Fibroblast of villous mesenchyme (primary cell): ENCODE results near the gene CCL13. TPM values are rescaled to one million over a fixed set of nuclear protein-coding genes. Genes with fewer than 3 reads are reported as not detected.

ENCODE experiments used
- DNase-seq: peaks from one replicate; pipeline ENCODE4 v3.0.0-alpha.2; 2010; ENCODE audit warnings: low read depth
- H3K4me3 ChIP-seq: 2 replicates; pipeline ENCODE4 v1.5.1; 2011; ENCODE audit warnings: low read depth, mild to moderate bottlenecking, low read length
- total RNA-seq: library from RNA; depleted of rRNA; stranded (reverse); fragments of >200 nt; gene quantifications from 2 replicates; pipeline ENCODE4 v1.2.3, GENCODE V29; 2012
- TF ChIP-seq, protein P1 (sequence below): IDR thresholded peaks from 2 replicates; pipeline ENCODE4 v1.5.1; 2012; ENCODE audit warnings: low read depth, mild to moderate bottlenecking, low read length; ENCODE audit not compliant: insufficient read depth

CCL13 gene
- total RNA-seq, 1 donor: not detected

DNA sequence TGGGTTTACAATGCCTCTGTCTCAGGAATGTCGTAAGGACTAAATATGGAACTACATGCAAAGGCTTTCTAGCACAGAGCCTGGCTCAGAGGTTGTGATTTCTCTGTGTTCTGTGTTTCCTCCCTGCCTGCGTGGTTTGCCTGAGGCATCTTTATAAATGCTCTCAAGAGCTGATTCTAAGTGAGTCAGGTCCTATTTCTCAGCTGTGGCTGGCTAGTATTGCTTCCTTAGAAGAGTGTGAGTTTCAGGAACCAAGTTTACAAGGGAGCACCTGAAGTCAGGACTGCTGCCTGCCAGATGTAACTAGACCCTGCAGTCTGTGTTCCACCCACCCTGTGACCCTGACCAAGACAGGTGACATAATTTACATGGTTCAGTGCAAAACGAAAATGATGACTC is 14.7 kb downstream of the CCL13 start:
- peak; percentile 3 for DNase-seq
- no peak overlapping the region for H3K4me3 ChIP-seq
- TF ChIP-seq, protein P1, sequence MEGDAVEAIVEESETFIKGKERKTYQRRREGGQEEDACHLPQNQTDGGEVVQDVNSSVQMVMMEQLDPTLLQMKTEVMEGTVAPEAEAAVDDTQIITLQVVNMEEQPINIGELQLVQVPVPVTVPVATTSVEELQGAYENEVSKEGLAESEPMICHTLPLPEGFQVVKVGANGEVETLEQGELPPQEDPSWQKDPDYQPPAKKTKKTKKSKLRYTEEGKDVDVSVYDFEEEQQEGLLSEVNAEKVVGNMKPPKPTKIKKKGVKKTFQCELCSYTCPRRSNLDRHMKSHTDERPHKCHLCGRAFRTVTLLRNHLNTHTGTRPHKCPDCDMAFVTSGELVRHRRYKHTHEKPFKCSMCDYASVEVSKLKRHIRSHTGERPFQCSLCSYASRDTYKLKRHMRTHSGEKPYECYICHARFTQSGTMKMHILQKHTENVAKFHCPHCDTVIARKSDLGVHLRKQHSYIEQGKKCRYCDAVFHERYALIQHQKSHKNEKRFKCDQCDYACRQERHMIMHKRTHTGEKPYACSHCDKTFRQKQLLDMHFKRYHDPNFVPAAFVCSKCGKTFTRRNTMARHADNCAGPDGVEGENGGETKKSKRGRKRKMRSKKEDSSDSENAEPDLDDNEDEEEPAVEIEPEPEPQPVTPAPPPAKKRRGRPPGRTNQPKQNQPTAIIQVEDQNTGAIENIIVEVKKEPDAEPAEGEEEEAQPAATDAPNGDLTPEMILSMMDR: no peak

DNA sequence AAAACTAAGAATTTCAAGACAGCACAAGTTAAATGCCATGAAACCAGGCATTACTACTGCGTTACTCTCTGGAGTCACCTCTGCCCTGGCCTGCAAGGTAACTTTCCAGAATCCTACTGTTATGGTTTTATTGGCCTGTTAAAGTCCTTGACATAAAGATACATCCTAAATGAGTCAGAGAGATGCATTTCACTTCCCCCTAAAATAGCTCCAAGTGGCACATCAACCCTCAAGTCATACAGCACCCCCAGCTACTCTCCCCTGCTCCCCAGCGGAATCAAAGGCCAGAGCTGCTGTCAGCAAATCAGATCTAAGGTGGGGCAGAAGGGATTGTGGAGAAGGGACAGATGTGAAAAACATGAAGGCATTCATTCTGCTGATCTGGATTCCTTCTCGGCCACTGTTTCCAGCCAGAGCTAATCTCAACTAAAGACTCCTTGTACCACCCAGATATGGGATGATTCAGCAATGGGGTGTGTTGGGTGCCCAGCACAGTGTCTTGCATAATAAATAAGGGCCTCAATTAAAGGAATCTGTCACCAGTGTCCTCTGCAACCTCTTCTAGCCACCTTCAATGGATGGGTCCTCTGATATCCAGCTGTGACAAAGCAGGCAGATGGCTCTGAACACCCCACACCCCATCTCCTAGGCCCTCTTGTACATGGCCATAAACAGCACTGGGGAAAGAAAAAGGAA is 15.3 kb downstream of the CCL13 start:
- TF ChIP-seq, protein P1: no peak
- no peak for DNase-seq
- no peak overlapping the region for H3K4me3 ChIP-seq

DNA sequence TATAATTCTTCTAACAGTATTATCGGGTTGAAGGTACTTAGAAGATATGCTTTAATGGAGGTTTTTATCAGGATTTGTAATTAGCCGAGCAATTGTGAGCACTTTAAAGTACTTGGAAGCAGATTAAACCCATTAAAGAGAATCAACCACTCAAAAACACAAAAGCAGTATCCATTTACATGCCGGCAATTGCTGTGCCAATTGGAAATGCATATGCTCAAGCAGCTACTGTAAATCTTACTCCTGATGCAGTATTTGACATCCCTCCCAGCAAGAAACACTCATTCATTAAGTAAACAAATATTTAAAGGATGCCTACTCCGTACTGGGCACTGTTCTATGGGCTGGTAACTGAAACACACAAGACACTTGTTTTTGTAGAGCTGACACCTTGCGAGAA is 18.2 kb downstream of the CCL13 start:
- no peak overlapping the region for H3K4me3 ChIP-seq
- DNase-seq: no peak
- TF ChIP-seq, protein P1: no peak

DNA sequence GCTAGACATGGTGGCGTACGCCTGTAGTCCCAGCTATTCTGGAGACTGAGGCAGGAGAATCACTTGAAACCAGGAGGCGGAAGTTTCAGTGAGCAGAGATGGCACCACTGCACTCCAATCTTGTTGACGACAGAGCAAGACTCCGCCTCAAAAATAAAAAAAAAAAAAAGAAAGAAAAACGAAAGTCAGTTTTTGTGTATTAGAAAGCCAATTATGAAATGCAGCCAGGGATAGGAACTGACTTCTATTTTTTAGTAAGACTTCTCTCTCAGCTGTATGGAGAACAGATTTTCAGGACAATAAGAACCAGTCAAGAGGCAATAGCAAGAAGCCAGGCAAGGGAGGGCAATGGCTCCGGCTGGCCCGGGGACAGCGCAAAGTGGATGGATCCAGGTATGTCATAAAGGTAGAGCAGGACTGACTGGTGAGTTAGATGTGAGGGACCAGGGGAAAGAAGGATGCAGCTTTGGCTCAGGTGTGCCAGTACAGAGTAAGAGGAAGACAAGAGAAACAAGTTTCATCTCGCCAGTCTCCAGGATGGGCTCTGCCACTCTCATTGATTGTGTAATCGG is 19.2 kb downstream of the CCL13 start:
- no peak overlapping the region for H3K4me3 ChIP-seq
- no peak for DNase-seq
- TF ChIP-seq, protein P1: no peak

DNA sequence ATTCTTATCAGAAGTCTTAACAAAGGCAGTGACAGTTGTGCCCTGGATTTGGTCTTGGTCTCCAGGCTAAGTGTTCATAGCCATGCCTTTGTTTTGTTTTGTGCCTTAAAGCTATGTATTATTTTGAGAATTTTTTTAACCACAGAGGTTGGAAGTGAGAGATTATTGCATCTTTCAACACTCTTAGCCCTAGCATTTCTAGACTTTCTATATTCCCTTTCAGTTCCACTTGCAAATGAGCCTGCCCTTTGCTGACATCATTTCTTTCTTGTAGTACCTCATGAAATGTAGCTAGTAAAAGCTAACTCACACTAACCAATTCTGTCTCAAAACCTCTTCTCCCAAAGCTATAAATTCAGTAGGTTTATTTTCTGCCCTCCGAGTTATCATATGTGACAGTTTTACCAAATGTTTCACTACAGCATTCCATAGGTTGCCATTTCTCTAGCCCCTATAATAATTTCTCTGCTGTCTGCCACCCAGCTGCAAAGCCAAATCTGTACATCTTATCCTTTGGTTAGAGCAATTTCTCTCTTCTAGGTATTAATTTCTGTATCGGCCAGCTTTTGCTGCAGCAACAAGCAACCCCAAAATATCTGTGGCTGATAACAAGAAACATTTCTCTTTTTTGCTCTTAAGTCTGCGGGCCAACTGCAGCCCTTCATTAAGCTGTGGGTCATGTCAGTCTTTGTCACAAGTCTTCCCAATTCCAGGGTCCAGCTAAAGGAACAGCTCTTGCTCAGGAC is 21.0 kb downstream of the CCL13 start:
- no peak overlapping the region for H3K4me3 ChIP-seq
- no peak for DNase-seq
- TF ChIP-seq, protein P1: no peak

DNA sequence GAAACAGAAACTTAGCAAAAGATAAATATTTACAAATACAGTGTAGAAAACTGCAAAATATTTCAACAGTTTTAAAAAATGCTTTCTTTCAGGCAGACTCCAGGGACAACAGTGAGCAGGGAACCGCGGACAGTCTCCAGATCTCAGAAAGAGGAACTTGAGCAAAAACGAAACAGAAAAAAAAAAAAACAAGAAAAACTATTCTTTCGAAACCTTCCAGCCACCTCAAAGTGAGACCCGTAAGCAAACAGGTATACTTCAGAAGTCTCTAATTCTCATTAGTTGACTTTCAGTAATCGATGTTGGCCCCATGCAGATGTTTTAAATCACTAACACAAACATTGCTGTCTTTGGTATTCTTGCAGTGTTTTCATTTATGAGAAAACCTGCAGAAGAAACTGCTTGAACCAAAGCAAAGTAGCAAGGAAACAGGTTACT is 22.4 kb downstream of the CCL13 start:
- DNase-seq: peak; percentile 36
- TF ChIP-seq, protein P1: peak; percentile 10
- H3K4me3 ChIP-seq: no peak overlapping the region
